HFFc6 (cell line): ENCODE measurements around the gene CHMP5. TPM values are rescaled to one million over a fixed set of nuclear protein-coding genes. Genes with fewer than 3 reads are reported as not detected.

ENCODE experiments used
- DNase-seq: peaks from one replicate; pipeline ENCODE4 v3.0.0-alpha.2; 2018
- H3K27ac Mint-ChIP-seq: 2 replicates; pipeline ENCODE4 v1.8.0; 2020; ENCODE audit warnings: mild to moderate bottlenecking, mixed read lengths
- H3K27me3 Mint-ChIP-seq: 2 replicates; pipeline ENCODE4 v1.8.0; 2021; ENCODE audit warnings: mild to moderate bottlenecking, moderate library complexity, mixed read lengths; ENCODE audit not compliant: insufficient read depth
- H3K36me3 Mint-ChIP-seq: 2 replicates; pipeline ENCODE4 v1.8.0; 2021; ENCODE audit warnings: low read depth, mixed read lengths
- H3K4me1 Mint-ChIP-seq: 2 replicates; pipeline ENCODE4 v1.8.0; 2020; ENCODE audit warnings: low read depth, mixed read lengths
- H3K4me3 Mint-ChIP-seq: 2 replicates; pipeline ENCODE4 v1.8.0; 2020; ENCODE audit warnings: mild to moderate bottlenecking, moderate library complexity, mixed read lengths
- H3K9me3 Mint-ChIP-seq: 2 replicates; pipeline ENCODE4 v1.8.0; 2020; ENCODE audit warnings: mild to moderate bottlenecking, mixed read lengths
- total RNA-seq, 6 experiments: library from RNA; stranded (reverse); fragmentation: NEBNext Ultra II Directional; extraction: Animal tissue kit (Norgen Biotek cat#: 25700); gene quantifications; 2 replicates in 1 of 6; 3 replicates in 5 of 6; pipeline ENCODE4 v1.2.3, GENCODE V29; 2021
- TF ChIP-seq, protein P1 (sequence below): fragments of 200-600 bp; sonication (generic); IDR thresholded peaks from 2 replicates; pipeline ENCODE4 v1.5.0; 2021; ENCODE audit warnings: antibody characterized with exemption, mild to moderate bottlenecking

Gene CHMP5
- total RNA-seq, 6 experiments from 2014 or later, result 75.5 to 90.2 (median 78.8) TPM

DNA sequence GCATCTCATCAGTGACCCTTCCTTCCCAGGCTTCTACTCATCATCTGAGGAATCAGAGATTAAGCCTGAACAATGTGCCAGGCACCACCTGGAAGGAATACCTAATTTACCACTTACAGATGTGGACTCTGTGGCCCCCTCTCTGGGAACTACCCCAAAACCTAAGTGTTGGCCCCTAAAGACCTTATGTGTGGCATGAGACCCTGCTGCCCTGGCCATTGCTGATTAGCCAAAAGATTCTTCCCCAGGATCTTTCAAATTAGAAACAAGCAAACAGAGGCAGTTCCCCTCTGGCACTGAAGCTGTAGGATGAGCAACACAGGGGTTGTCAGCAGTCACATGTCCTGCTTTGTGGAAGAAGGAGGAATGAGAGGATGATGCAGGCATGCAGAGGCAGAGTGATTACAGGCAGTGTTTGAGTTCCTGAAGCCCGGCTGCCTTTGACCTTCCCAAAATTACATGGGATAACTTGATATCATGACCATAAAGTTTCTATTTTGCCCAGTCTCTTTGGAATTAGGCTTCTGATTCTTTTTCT lies 14.3 kb upstream of the CHMP5 start:
- TF ChIP-seq, protein P1, sequence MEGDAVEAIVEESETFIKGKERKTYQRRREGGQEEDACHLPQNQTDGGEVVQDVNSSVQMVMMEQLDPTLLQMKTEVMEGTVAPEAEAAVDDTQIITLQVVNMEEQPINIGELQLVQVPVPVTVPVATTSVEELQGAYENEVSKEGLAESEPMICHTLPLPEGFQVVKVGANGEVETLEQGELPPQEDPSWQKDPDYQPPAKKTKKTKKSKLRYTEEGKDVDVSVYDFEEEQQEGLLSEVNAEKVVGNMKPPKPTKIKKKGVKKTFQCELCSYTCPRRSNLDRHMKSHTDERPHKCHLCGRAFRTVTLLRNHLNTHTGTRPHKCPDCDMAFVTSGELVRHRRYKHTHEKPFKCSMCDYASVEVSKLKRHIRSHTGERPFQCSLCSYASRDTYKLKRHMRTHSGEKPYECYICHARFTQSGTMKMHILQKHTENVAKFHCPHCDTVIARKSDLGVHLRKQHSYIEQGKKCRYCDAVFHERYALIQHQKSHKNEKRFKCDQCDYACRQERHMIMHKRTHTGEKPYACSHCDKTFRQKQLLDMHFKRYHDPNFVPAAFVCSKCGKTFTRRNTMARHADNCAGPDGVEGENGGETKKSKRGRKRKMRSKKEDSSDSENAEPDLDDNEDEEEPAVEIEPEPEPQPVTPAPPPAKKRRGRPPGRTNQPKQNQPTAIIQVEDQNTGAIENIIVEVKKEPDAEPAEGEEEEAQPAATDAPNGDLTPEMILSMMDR, result no peak
- Mint-ChIP-seq H3K4me3 (no peak overlapping the region), H3K4me1 (peaks cover 7% of the 10 kb centered on the region), H3K27ac (peak overlapping the region; percentile 73), H3K9me3 (no peaks in the 10 kb centered on the region), H3K36me3 (peaks cover 18% of the 10 kb centered on the region), H3K27me3 (peaks cover 1% of the 10 kb centered on the region)
- peak; percentile 59 for DNase-seq

DNA sequence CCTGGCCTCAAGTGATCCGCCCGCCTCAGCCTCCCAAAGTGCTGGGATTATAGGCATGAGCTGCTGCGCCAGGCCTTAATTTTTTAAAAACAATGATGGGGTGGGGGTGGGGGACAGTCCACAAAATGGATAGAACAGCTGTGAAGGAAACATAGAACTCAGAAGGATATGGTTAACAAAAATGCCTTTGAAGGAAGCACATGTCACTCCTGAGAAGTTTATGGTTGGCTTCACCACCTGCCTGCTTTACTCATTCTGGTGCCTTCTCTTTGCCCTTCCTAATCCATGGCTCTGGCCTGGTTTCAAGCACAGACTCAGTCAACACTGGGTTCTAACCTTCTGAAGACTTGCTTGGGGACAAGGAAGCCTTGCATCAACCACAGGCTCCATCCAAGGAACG lies 10.6 kb upstream of the CHMP5 start:
- DNase-seq, result no peak
- H3K4me3 Mint-ChIP-seq, result no peak overlapping the region
- H3K4me1 Mint-ChIP-seq, result peaks cover 7% of the 10 kb centered on the region
- no peak overlapping the region for H3K27ac Mint-ChIP-seq
- H3K36me3 Mint-ChIP-seq, result peaks cover 20% of the 10 kb centered on the region
- TF ChIP-seq, protein P1, result no peak
- peaks cover 1% of the 10 kb centered on the region for H3K27me3 Mint-ChIP-seq
- no peaks in the 10 kb centered on the region for H3K9me3 Mint-ChIP-seq

DNA sequence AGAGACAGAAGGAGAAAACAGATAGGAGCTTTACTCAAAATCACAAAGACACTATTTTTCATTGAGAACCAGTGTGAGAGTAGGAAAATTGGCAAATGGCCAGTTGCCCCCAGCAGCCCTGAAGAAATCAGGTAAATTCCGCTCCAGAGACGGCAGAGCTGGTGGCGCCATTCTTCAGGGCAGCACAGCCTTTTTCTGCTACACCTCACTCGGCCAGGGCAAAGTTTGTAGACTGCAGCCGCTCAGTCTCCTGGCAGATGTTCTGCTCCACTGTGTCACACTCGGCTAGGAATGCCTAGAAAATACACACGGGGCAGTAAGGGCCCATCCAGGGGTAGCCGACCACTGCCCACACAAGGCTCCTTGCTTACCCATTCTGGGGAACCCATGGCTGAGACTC lies 9.8 kb upstream of the CHMP5 start:
- Mint-ChIP-seq H3K27ac (no peak overlapping the region), H3K9me3 (no peaks in the 10 kb centered on the region), H3K4me1 (peaks cover 7% of the 10 kb centered on the region), H3K4me3 (no peak overlapping the region), H3K36me3 (peaks cover 20% of the 10 kb centered on the region), H3K27me3 (peaks cover 1% of the 10 kb centered on the region)
- TF ChIP-seq, protein P1, result no peak
- DNase-seq, result no peak

DNA sequence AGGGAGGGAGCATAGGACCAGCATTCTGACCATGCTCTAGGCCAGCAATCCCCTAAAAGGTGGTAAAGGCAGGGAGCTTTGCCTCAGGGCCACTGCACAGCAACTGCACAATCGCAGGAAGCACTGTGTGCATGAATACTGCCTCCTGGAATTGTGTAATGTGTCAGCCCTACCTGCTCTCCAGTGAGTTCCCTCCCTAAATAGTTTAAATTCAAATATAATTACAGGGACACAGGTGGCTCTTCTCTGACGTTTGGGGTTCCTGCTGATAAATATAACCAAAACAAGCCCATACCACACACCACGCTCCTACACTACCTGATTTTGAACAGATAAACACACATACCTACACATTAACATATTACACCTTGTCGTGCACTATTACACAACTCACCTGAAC lies 9.4 kb upstream of the CHMP5 start:
- DNase-seq, result no peak
- Mint-ChIP-seq H3K27ac (no peak overlapping the region), H3K36me3 (peaks cover 23% of the 10 kb centered on the region), H3K4me1 (peaks cover 5% of the 10 kb centered on the region), H3K27me3 (peaks cover 1% of the 10 kb centered on the region), H3K4me3 (no peak overlapping the region), H3K9me3 (no peaks in the 10 kb centered on the region)
- TF ChIP-seq, protein P1, result no peak

DNA sequence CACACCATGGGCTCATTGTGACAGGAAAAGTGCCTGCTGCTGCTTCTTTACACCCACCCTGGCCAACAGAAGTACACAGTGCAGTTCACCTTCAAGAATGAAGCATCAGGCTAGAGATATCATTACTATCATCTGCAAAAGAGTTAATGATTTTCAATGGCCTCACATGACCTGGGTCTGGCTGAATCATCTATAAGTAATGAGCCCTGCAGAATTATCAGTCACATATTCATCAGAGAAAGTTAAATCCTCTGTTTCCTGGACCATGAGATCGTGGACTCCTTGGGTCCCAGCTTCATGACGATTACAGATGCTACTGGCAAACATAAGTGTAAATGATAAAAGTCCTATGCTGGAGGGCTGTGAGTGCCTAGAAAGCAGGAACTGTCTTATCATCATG lies 8.6 kb upstream of the CHMP5 start:
- H3K27me3 Mint-ChIP-seq, result peaks cover 1% of the 10 kb centered on the region
- H3K4me1 Mint-ChIP-seq, result no peaks in the 10 kb centered on the region
- H3K36me3 Mint-ChIP-seq, result peaks cover 29% of the 10 kb centered on the region
- TF ChIP-seq, protein P1, result no peak
- no peaks in the 10 kb centered on the region for H3K9me3 Mint-ChIP-seq
- DNase-seq, result no peak
- H3K27ac Mint-ChIP-seq, result no peak overlapping the region
- no peak overlapping the region for H3K4me3 Mint-ChIP-seq

DNA sequence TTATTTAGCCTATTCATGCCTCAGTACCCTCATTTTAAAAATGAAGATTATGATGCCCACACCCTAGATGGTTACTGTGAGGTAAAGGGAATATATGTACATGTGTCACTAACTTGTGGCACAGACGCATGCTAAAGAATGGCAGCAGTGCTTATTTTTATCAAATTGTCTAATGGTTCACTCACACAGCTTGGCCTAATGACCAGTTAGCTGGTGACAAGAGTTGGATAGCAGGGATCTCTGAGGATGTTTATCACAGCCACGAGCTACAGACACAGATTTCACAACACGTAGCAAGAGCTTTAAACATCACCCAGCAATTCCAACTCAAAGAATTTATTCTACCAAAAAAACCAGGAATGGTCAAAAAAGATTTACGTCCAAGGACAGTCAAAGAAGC lies 7.6 kb upstream of the CHMP5 start:
- Mint-ChIP-seq H3K27ac (no peak overlapping the region), H3K36me3 (peaks cover 29% of the 10 kb centered on the region), H3K27me3 (peaks cover 1% of the 10 kb centered on the region), H3K9me3 (no peaks in the 10 kb centered on the region), H3K4me1 (no peaks in the 10 kb centered on the region), H3K4me3 (no peak overlapping the region)
- TF ChIP-seq, protein P1, result no peak
- DNase-seq, result no peak
